ENCODE data around the gene SEMA3G.

- TF ChIP-seq CTCF (conservative IDR thresholded peaks at IDR 0.05; ENCODE audit: low read depth in 2 of 2) (no peak), EZH2phosphoT487 (IDR thresholded peaks at IDR 0.05; ENCODE audit: unreplicated experiment) (no peak), EZH2 (IDR thresholded peaks at IDR 0.05; ENCODE audit: low read depth, unreplicated experiment) (no peak), NANOG (IDR thresholded peaks at IDR 0.05; ENCODE audit: borderline replicate concordance) (no peak), POLR2AphosphoS5 (IDR thresholded peaks at IDR 0.05; ENCODE audit: low read depth) (no peak), ZNF462 (CRISPR knock-in tag; IDR thresholded peaks at IDR 0.05) (no peak), CREB1 (CRISPR knock-in tag; IDR thresholded peaks at IDR 0.05; ENCODE audit: low read depth) (no peak), ETS1 (IDR thresholded peaks at IDR 0.05) (no peak), REST (IDR thresholded peaks at IDR 0.05; ENCODE audit: unreplicated experiment) (no peak), STAT1 (IDR thresholded peaks at IDR 0.05; ENCODE audit: unreplicated experiment) (no peak), JUNB (IDR thresholded peaks at IDR 0.05; ENCODE audit: unreplicated experiment) (no peak)
These were observed 32.3 kb upstream of the SEMA3G start for GRCh38 chr3:52477076-52477795.

Measured in GM23338 (cell line).